ENCODE measurements around the gene PRF1. TPM values are rescaled to one million over a fixed set of nuclear protein-coding genes. Genes with fewer than 3 reads are reported as not detected.
"Not testable (repeated sequence)": the region's sequence is repeated elsewhere in the genome, so short reads cannot be mapped to it uniquely, and the experiment has no call there.

PRF1 gene
- total and polyA plus RNA-seq, 12 donors, result 0.17 to 4.1 (median 1.6) TPM

DNA sequence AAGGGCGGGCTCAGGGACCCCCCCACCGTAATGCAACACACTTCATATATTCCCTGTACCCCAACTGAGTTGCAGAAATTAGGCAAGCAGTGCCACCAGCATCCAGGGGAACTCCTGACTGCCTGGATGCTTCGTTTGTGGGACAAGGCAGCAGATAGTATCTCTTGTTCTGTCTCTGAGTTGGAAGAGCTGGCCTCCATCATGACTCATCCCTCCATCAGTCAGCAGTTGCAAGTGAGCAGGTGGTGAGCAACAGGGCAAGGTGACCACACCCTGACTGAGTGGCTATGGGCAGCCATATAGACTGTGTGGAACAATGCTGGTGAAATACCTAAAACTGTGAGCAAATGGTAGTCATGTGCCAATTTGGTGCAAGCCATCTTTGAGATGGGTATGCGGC, 47.0 kb upstream of the PRF1 start:
- WGBS, 4 donors, result 80 to 91% (median 84%) methylated on average over 3 to 4 of the region's 4 CpGs
- no peaks in the 10 kb centered on the region for H3K27me3 ChIP-seq
- no peaks in the 10 kb centered on the region for H3K9me3 ChIP-seq (replicated peaks in 1 of 3)
- H3K4me1 ChIP-seq (replicated peaks in 1 of 2), result no peaks in the 10 kb centered on the region
- H3K4me3 ChIP-seq, result no peak overlapping the region
- no peak for TF ChIP-seq POLR2A (IDR thresholded peaks at IDR 0.05)
- TF ChIP-seq, protein P1, sequence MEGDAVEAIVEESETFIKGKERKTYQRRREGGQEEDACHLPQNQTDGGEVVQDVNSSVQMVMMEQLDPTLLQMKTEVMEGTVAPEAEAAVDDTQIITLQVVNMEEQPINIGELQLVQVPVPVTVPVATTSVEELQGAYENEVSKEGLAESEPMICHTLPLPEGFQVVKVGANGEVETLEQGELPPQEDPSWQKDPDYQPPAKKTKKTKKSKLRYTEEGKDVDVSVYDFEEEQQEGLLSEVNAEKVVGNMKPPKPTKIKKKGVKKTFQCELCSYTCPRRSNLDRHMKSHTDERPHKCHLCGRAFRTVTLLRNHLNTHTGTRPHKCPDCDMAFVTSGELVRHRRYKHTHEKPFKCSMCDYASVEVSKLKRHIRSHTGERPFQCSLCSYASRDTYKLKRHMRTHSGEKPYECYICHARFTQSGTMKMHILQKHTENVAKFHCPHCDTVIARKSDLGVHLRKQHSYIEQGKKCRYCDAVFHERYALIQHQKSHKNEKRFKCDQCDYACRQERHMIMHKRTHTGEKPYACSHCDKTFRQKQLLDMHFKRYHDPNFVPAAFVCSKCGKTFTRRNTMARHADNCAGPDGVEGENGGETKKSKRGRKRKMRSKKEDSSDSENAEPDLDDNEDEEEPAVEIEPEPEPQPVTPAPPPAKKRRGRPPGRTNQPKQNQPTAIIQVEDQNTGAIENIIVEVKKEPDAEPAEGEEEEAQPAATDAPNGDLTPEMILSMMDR (IDR thresholded peaks at IDR 0.05), result no peak
- intact Hi-C loops (cut with DNase I), result no loop called here
- no peak for DNase-seq
- no peaks in the 10 kb centered on the region for H3K36me3 ChIP-seq (replicated peaks in 1 of 2)
- H3K27ac ChIP-seq, result no peak overlapping the region

DNA sequence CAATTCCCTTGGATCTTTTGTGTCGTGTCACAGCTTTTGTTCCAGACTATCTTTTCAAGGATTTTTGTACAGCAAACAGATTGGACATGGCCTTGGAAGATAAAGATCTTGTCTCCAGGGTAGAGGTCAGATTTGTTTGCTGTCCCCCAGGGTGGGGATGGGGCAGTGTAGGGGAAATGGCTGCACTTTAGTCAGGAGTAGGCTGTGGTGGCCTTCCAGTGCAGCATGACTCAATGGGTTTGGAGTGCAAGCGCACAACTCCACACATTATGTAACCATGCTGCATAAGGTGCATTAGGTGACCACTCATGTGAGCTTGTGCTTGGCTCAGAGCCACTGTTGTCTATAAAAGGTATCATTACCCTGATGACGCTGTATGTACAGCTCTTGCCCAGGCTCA, 45.9 kb upstream of the PRF1 start:
- WGBS, 4 donors, result 61 to 91% (median 86%) methylated on average over 2 to 3 of the region's 3 CpGs
- DNase-seq, result no peak
- TF ChIP-seq POLR2A (IDR thresholded peaks at IDR 0.05), result no peak
- TF ChIP-seq, protein P1 (IDR thresholded peaks at IDR 0.05), result no peak

DNA sequence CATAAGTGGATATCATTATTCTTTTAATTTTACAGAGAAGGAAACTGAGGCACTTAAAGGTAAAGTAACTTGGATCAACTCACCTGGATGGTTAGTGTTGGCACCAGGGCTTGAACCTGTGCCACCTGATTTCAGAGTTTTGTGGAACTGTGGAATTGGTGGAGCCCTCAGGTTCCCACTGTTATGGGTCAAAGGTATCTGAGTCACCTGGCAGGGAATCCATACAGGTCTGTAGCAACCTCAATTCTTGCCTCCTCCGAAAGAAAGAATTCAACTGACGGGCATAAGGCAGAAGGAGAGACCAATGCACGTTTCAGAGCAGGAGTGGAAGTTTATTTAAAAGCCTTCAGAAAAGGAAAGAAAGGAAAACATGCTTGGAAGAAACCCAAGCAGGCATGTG, 44.5 kb upstream of the PRF1 start:
- TF ChIP-seq, protein P1 (IDR thresholded peaks at IDR 0.05), result no peak
- no peak for TF ChIP-seq POLR2A (IDR thresholded peaks at IDR 0.05)
- no peak for DNase-seq
- WGBS, 4 donors, result 58 to 88% (median 71%) methylated on average over 2 to 3 of the region's 3 CpGs
- H3K9me3 ChIP-seq (replicated peaks in 1 of 3), result no peaks in the 10 kb centered on the region
- H3K4me1 ChIP-seq (replicated peaks in 1 of 2), result no peaks in the 10 kb centered on the region
- H3K27ac ChIP-seq, result no peak overlapping the region
- intact Hi-C loops (cut with DNase I), result no loop called here
- no peaks in the 10 kb centered on the region for H3K36me3 ChIP-seq (replicated peaks in 1 of 2)
- H3K27me3 ChIP-seq, result no peaks in the 10 kb centered on the region
- no peak overlapping the region for H3K4me3 ChIP-seq

More for the DNA sequence above, 45.9 kb upstream of the PRF1 start:
- intact Hi-C loops (cut with DNase I), result no loop called here
- Histone ChIP-seq H3K9me3 (replicated peaks in 1 of 3) (no peaks in the 10 kb centered on the region), H3K36me3 (replicated peaks in 1 of 2) (no peaks in the 10 kb centered on the region), H3K4me3 (no peak overlapping the region), H3K4me1 (replicated peaks in 1 of 2) (no peaks in the 10 kb centered on the region), H3K27ac (no peak overlapping the region), H3K27me3 (no peaks in the 10 kb centered on the region)

DNA sequence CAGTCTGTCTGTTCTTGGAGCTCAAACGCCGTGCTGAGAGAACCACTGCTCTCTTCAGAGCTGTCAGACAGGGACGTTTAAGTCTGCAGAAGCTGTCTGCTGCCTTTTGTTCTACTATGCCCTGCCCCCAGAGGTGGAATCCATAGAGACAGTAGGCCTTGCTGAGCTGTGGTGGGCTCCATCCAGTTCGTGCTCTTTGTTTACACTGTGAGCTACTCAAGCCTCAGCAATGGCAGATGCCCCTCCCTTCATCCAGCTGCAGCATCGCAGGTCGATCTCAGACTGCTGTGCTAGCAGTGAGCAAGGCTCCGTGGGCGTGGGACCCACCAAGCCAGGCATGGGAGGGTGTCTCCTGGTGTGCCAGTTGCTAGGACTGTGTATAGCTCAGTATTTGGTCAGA, 42.4 kb upstream of the PRF1 start:
- 71 to 78% (median 77%) methylated on average over 5 to 8 of the region's 8 CpGs for WGBS, 4 donors
- not testable (repeated sequence) for DNase-seq

DNA sequence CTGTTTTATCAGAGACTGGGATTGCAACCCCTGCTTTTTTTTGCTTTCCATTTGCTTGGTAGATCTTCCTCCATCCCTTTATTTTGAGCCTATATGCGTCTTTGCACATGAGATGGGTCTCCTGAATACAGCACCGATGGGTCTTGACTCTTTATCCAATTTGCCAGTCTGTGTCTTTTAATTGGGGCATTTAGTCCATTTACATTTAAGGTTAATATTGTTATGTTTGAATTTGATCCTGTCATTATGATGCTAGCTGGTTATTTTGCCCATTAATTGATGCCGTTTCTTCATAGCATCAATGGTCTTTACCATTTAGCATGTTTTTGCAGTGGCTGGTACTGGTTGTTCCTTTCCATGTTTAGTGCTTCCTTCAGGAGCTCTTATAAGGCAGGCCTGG, 40.7 kb upstream of the PRF1 start:
- H3K27me3 ChIP-seq; H3K9me3 ChIP-seq (replicated peaks in 1 of 3); H3K36me3 ChIP-seq (replicated peaks in 1 of 2); intact Hi-C loops (cut with DNase I); H3K4me1 ChIP-seq (replicated peaks in 1 of 2); H3K27ac ChIP-seq; H3K4me3 ChIP-seq; DNase-seq: not testable (repeated sequence)
- 85 to 90% (median 89%) methylated on average over 3 of the region's 3 CpGs for WGBS, 4 donors

More for the DNA sequence above, 42.4 kb upstream of the PRF1 start:
- H3K9me3 ChIP-seq (replicated peaks in 1 of 3); H3K36me3 ChIP-seq (replicated peaks in 1 of 2); H3K27ac ChIP-seq; H3K4me3 ChIP-seq; H3K27me3 ChIP-seq; intact Hi-C loops (cut with DNase I); H3K4me1 ChIP-seq (replicated peaks in 1 of 2): not testable (repeated sequence)

DNA sequence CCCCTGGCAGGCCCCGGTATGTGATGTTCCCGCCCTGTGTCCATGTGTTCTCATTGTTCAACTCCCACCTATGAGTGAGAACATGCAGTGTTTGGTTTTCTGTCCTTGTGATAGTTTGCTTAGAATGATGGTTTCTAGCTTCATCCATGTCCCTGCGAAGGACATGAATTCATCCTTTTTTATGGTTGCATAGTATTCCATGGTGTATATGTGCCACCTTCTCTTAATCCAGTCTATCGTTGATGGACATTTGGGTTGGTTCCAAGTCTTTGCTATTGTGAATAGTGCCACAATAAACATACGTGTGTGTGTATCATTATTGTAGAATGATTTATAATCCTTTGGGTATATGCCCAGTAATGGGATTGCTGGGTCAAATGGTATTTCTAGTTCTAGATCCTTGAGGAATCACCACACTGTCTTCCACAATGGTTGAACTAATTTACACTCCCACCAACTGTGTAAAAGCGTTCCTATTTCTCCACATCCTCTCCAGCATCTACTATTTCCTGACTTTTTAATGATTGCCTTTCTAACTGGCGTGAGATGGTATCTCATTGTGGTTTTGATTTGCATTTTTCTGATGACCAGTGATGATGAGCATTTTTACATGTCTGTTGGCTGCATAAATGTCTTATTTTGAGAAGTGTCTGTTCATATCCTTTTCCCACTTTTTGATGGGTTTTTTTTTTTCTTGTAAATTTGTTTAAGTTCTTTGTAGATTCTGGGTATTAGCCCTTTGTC, 37.3 kb upstream of the PRF1 start:
- H3K36me3 ChIP-seq (replicated peaks in 1 of 2); intact Hi-C loops (cut with DNase I); H3K27ac ChIP-seq; DNase-seq; H3K27me3 ChIP-seq; H3K9me3 ChIP-seq (replicated peaks in 1 of 3); H3K4me3 ChIP-seq; H3K4me1 ChIP-seq (replicated peaks in 1 of 2): not testable (repeated sequence)
- WGBS, 4 donors, result 79 to 83% (median 82%) methylated on average over 7 of the region's 7 CpGs

DNA sequence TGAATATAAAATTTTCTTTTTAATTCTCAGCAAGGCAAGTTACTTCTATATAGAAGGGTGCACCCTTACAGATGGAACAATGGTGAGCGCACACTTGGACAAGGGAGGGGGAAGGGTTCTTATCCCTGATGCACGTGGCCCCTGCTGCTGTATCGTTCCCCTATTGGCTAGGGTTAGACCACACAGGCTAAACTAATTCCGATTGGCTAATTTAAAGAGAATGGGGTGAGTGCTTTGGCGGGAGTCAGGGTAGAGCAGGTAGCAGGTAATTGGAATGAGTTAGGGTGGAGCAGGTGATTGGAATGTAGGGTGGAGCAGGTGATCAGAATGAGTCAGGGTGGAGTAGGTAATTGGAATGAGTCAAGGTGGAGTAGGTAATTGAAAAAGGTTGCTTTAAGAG, 32.0 kb upstream of the PRF1 start:
- WGBS, 4 donors, result 88 to 95% (median 91%) methylated on average over 5 of the region's 5 CpGs
- H3K27ac ChIP-seq; DNase-seq; H3K9me3 ChIP-seq (replicated peaks in 1 of 3); H3K4me3 ChIP-seq; H3K36me3 ChIP-seq (replicated peaks in 1 of 2); H3K27me3 ChIP-seq; H3K4me1 ChIP-seq (replicated peaks in 1 of 2); intact Hi-C loops (cut with DNase I): not testable (repeated sequence)
